Activated T-cell treated with anti-CD3 and anti-CD28 coated beads, Interleukin-2, amount 50 U/mL, for 1 hour (primary cell): ENCODE data around the gene CATSPERB.
"Not testable (repeated sequence)": the region's sequence is repeated elsewhere in the genome, so short reads cannot be mapped to it uniquely, and the experiment has no call there.

Experiments
- DNase-seq: peaks from one replicate; pipeline ENCODE4 v3.0.0-alpha.2; 2020

CATSPERB gene

DNA sequence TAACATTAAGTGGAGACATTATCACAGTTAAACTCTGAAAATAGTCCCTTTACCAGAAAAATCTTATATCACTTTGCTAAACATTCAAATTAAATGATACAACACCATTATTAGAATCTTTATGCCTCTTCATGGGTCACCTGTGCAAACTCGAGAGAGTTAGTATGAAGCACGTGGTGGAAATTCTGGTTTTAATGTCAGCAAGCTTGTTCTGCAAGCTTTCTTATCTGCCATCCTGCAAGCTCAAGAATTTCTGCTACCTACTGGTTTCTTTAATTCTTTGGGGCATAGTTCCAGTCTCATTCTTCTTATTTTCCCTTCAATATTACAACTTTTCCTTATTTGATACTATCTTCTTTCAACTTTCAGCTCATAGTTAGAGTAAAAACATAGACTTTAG, 868 bp downstream of the CATSPERB start:
- DNase-seq, result no peak

DNA sequence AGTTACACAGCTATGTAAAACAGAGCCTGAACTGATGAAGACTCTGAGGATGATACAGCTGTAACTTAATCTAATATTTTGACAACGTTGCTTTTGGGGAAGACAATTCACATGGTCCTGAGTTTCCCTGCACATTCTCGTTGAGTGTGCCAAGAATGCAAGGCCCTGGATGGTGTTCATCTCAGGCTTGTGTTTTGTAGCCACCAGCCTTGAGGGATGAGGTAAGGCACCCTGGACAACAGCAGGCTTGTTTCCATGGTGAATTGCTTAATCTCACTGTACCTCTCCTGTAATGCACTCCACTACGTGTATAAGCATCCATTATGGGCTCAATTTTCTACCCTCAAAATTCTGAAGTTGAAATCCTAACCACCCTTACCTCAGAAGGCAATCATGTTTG, 2.1 kb downstream of the CATSPERB start:
- DNase-seq, result no peak

DNA sequence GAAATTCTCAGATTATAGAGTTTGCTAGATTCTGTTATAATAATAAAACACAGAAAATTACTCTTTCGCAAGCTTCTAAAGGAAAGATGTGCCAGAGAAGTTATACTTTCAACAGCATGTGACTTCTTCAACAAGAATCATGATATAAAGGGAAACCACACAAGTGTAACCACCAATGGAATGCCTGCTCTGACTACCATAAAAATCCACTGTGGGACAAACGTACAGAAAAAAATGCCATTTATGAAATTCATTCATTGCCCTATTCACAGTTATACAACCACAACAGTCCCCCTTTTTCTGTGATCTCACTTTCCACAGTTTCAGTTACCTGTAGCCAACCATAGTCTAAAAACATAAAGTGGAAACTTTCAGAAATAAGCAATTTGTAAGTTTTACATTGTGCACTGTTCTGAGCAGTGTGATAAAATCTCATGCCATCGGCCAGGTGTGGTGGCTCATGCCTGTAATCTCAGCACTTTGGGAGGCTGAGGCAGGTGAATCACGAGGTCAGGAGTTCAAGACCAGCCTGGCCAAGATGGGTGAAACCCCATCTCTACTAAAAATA, 3.2 kb downstream of the CATSPERB start:
- DNase-seq, result no peak

DNA sequence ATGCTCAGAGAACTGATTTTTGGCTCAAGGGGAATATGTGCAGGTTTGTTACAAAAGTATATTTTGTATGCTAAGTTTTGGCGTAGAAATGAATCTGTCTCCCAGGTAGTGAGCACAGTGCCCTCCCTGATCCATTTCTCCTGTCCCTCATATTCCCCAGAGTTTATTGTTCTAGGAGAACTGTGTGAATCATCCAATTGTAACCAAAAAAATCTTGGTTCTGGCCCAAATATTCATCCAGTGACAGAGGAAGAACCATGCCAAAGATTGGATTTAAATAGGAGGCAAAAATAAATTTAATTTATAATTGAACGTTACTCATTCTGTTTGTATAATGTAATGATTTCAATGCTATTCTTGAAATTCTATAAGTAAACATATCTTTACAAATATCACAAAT, 4.8 kb downstream of the CATSPERB start:
- DNase-seq, result no peak

DNA sequence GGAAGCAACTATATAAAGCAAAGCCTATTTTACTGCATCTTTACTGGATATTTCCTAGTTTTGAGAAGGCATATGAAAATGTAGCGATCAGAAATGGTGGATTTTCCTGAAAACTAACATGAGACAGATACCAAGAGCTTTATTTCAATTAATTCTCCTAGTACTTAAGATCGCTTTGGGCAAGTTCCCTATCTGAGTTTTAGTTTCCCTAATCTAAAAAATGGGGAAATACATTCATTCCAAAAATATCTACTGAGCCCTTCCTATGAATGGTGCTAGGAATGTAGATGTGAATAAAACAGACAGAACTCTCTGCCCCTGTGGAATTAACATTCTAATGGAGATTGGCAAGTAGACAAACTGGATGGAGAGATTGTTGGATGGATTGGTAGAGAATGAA, 8.4 kb downstream of the CATSPERB start:
- DNase-seq, result no peak

DNA sequence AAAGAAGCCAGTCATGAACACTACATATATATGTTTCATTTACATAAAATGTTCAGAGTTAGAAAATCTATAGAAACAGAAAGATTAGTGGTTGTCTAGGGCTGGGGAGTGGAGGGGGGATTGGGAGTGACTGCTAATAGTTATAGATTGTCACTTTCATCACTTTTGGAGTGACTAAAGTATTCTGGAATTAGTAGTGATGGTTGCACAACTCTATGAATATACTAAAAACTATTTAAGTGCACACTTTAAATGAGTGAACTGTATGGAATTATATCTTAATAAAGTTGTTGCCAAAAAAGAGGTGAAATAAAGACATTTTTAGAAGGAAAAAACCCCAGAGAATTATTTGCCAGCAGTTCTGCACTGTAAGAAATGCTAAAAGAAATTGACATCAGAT, 9.5 kb downstream of the CATSPERB start:
- no peak for DNase-seq

DNA sequence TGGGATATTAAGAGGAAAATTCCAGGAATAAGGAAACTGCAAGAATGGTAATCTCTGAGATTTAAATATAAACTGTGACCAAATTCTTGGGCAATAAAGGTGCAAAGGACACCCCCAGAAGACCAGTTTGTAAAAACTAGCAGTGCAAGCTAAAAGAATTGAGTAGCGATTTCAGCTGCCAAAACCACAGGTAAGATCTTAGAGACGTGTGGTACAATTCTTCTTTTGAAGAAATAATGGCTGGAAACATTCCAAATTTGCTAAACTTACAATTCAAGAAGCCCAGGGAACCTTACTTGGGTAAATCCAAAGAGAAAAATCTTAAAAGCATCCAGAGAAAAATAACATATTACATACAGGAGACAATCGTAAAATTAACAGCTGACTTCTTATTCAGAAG, 12.0 kb downstream of the CATSPERB start:
- no peak for DNase-seq

DNA sequence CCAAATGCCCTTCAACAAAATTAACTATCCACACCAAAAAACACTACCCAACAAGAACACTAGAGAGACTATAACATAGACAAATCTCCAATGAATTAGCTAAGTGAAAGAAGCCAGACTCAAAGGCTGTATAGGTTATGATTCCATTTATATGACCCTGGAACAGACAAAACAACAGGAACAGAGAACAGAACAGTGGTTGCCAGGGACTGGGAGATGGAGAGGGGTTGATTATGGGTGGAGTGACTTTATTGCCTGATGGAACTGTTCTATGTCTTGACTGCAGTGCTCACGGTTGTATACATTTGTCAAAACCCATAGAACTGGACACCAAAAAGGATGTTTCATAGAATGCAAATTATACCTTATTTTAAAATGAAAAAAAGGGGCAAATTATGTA, 14.9 kb downstream of the CATSPERB start:
- DNase-seq, result no peak

DNA sequence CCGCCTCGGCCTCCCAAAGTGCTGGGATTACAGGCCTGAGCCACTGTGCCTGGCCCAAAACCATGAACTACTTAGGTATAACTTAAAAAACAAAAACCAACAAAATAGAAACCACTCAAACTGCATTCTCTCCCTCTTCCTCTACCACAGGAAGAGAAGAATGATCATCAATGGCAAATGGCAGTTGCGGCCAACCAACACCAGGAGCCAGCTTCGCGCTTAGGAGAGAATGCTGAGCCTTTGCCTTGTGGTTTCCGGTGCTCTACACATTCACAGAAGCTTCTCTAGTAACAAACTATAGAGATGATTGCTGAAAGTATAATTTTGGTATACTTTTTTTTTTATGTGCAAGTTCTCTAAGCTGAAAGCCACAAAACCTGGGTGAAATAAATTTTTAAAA, 17.1 kb downstream of the CATSPERB start:
- peak; percentile 24 for DNase-seq

DNA sequence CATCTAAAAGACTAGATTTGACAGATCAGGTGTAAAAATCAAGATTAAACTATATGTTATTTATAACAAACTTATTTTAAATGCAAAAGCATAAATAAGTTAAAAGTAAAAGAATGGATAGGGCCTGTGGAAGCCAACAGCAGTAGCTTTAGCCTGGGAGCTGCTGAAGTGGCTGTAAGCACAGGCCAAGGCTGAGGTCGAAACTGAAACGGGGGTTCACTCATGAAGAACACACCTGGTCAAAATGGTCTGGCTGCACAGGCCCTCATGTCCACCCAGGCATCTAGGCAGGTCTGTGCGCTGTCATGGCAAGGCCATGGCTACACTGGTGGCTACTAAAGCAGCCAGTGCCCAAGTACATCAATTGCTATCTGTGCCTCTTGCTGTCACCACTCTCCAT, 23.1 kb downstream of the CATSPERB start:
- DNase-seq, result no peak

DNA sequence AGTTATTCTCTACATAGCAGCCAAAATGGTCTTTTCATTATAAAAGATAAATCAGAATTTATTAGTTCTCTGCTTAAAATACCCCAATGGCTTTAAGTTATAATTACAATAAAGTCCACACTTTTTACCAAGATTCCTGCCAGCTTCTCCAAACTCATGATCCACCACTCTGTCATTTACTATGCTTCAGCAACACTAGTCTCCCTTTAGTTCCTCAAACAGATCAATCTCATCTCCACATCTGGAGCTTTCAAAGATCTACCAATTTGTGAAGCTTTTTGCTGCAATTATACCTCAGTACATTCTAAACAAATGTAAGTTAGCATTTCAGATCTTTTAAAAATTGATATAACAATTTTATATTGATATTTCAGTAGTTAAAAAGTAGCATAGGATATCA, 24.9 kb downstream of the CATSPERB start:
- DNase-seq, result no peak

DNA sequence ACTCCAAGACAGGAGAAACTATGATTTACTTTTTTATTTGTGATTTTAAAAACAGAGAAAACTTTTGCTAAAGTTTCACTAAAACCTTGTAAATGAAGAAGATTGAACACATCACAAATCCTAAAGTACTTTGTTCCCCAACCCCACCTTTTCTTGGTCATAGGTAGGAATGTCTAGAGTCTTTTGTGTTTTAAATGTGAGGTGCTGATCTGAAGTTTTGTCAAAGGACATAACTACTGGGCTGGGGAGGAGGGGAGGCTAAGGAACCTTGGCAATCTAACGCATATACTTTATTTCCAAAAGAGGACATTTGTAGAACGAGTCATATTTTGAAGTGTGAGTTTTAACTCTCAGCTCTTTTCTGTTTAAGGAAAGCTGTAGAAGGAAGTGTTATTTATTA, 37.2 kb downstream of the CATSPERB start:
- DNase-seq, result no peak

DNA sequence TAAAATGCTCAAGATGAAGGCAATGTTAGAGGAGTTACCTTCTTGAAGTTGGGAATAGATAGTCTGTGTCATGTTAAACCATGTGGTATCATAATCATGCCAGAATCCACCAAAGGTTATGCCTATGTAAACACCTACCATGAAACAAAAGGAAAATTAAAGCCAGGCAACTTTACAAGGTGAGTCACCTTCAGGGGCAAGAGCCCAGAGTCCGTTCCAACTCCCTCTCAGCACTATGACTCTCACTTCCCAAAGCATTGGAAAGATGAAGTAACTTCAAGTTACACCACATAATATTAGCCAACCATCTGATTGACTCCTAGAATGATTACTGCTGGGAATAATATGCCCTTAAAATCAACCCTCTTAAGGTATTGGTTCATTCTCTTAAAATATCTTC, 38.5 kb downstream of the CATSPERB start:
- DNase-seq, result no peak

DNA sequence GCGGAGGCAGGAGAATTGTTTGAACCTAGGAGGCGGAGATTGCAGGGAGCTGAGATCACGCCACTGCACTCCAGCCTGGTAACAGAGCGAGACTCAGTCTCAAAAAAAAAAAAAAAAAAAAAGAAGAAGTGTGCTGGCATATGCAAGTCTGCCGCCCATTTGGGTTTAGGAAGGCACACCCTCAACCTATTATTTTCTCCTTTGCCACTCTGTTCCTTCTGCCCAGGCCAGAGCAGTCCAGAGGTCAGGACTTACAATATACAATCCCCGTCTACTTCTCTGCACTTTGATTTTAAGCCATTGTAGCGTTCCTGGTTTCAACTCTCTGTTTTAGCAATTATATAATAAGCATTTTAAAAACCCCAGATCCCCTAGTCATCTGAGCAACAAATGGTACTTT, 39.8 kb downstream of the CATSPERB start:
- DNase-seq, result no peak

DNA sequence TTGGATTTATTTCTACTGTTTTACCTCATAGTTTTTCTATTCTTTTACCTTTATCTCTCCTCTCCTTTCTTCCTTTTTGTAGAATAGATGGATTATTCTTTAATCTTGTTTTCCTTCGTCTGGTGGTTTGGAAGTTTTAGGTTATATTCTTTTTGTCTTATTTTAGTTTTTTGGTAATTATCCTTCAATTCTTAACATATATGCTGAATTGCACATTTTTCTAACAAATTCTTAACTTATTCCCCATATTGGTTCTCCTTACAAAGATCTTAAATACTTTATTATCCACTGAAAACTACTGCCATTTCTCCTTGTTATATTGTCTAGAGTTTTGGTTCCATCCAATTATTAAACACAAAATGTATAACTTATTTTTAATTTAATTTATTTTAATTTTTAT, 42.3 kb downstream of the CATSPERB start:
- no peak for DNase-seq

DNA sequence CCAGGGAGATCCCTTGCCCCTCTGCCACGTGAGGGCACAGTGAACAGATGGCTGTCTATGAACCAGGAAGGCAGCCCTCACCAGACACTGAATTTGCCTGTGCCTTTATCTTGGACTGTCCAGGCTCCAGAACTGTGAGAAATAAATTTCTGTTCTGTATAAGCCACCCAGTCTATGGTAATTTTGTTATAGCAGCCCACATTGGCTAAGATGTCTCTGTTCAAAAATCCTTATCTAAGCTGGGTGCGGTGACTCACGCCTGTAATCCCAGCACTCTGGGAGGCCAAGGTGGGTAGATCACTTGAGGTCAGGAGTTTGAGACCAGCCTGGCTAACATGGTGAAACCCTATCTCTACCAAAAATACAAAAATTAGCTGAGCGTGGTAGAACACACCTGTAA, 44.5 kb downstream of the CATSPERB start:
- DNase-seq, result not testable (repeated sequence)

DNA sequence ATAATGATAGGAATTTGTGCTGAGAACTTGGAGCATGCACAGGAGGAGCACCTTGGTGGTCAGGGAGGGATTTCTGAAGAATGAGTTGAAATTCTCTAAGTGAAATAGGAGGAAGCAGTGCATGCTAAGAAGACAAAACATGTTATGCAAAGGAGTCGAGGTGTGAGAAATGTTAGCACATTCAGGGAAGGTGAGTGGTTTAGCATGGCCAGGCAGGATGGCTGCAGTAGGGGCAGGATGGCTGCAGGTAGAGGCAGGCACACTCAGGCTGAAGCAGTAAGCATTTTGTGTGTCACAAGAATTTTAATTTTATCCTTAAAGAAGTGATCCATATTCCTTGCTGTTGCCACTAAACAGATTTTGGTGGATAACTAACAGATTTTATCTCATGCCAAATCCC, 46.3 kb downstream of the CATSPERB start:
- no peak for DNase-seq

DNA sequence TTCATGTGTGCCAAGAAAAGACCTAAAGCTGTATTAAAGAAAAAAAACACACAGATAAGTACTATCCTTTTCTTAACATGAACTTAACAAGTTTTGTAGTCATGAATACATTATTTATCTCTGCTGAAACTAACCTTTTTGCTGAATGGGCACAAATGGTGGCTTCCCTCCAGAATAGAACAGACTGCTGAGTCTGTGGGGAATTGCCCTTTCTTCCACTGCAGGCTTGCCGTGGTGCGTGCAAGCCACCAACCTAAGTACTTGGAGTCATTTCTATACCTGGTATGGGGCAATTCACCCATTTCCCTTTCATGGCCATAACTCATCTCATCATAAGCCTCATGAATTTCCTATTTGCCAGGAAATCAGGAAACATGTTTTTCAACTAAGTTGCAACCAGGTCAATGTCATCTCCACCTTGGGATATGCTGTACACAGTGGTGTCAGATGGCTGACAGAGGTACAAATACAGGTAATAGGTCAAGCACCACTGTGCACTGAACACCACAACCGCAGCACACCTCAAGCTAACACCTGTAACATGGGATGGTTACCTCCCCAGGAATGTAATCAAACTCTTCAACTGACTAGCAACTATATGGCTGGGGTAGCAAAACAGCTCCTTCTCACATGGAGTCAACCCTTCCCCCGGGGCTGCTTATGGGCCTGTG, 49.9 kb downstream of the CATSPERB start:
- no peak for DNase-seq

DNA sequence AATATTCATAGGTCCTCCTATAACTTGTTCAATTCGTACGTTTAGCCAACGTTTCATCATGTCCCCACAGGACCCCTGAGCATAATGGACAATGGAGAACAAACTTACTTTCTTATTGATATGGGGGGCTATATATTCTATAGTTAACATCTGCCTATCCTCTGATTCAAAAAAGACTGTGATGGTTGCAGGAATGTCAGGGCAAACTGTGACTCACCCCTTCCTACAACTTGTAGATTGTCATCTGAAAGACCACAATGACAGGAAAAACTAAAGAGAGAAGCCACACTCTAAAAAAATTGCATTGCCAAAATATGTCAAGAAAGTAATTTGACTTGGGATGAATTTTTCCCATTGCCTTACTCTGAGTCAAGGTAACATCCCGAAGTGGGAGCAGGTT, 50.8 kb downstream of the CATSPERB start:
- no peak for DNase-seq

DNA sequence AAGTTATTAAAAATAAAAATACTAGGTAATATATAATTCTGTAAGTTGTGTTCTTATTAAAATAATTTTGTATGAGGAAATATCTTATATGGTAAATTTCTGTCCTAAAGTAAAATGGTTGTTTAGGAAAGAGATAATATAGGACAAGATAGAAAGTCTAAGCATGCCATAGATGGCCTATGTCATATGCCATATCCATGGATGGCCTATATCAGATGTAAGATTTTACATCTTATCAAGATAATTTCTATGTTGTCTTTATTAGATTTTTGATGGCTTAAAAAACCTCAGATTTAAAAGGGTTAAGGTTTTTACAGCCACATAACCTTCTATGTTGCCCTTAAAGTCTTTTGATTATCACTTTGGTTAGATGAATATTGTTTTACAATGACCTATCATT, 52.6 kb downstream of the CATSPERB start:
- no peak for DNase-seq

DNA sequence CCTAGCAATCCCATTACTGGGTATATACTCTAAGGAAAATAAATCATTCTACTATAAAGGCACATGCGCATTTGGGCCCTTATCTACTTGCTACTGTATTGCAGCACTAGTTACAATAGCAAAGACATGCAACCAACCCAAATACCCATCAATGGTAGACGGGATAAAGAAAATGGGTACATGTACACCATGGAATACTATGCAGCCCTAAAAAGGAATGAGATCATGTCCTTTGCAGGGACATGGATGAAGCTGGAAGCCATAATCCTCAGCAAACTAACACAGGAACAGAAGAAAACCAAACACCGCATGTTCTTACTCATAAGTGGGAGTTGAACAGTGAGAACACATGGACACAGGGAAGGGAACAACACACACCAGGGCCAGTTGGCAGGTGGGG, 54.2 kb downstream of the CATSPERB start:
- DNase-seq, result not testable (repeated sequence)

DNA sequence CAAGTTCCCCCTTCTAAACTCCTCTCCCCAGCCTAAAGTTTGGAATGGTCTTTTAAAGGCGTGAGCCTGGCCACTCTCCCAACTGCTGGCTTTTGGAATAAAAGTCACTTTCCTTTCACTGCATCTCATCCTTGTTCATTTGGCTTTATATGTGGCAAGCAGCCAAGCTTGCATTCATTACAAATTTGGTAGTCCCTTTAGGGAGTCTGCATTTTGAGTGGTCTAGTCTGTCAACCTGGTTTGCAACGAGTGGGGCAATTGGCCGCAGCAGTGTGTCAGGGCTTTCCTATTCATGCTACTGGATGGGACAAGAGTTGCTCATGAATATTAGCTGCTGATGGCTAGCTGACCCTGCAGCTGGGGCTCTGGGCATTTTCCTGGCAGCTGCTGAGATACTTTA, 57.0 kb downstream of the CATSPERB start:
- no peak for DNase-seq

DNA sequence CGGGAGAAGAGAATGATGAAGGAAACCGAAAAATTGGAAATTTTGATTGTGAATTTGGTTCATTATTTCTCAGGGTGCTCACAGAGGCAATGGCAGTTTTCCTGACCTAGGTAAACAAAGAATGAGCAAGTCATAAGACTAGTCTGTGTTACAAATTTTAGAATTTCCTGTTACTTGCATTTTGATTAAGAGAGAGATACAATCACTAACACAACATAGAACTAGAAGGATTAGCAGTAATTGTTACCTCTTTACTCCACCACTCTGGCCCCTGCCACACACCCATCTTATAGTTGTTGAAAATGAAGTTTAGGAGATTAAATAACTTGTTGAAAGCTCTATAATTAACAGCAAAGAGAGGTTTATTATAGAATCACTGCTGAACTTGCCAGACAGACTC, 62.0 kb downstream of the CATSPERB start:
- no peak for DNase-seq

DNA sequence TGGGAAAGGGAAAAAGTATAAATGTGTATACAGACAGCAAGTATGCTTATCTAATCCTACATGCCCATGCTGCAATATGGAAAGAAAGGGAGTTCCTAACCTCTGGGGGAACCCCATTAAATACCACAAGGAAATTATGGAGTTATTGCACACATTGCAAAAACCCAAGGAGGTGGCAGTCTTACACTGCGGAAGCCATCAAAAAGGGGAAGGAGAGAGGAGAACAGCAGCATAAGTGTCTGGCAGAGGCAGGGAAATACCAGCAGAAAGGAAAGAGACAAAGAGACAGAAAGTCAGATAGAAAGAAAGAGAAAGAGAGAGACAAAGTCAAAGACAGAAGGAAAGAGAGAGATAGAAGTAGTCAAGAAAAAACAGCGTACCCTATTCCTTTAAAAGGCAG, 64.8 kb downstream of the CATSPERB start:
- DNase-seq, result not testable (repeated sequence)

DNA sequence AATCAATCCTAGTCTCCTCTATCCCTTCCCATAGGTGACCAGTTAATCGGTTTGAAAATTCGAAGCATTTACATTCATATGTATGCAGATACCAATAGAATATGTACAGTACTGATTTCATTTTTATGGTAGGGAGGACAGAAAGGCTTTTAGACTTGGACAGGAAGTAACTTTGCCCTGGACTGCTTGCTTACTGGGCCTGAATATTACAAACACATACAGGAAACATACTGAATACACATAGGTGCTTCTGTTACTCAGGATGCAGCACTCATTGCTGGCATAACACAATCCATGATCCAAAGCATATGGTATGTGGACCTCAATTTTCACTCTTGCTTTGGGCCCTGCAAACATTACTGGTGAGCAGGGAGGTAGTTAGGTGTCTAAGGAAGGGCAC, 71.1 kb downstream of the CATSPERB start:
- DNase-seq, result no peak
